Activated CD8-positive, alpha-beta T cell treated with anti-CD3 and anti-CD28 coated beads for 36 hours (primary cell): Measurements from ENCODE around the gene THBS1. TPM values are rescaled to one million over a fixed set of nuclear protein-coding genes. Genes with fewer than 3 reads are reported as not detected.

Experiments
- ATAC-seq: fragments of 200-7000 bp; cut with Tn5 transposase; one replicate; pipeline ENCODE4 v1.10.0; 2021; ENCODE audit warnings: mild to moderate bottlenecking, moderate library complexity
- CTCF ChIA-PET: fragments of 350-600 bp; sonication (Branson Sonifier 250); formaldehyde crosslinking; loops from one replicate; lab custom pipeline; 2021; ENCODE audit warnings: antibody characterized with exemption; lab: Charles Lee
- POLR2A ChIA-PET: fragments of 350-600 bp; sonication (Branson Sonifier 250); formaldehyde crosslinking; loops from one replicate; lab custom pipeline; 2021; ENCODE audit warnings: antibody characterized with exemption; lab: Charles Lee
- DNase-seq: peaks from one replicate; pipeline ENCODE4 v3.0.0-alpha.2; 2020
- H3K27ac Mint-ChIP-seq: one replicate; pipeline ENCODE4 v1.8.0; 2021; ENCODE audit warnings: mild to moderate bottlenecking, mixed read lengths
- H3K27me3 Mint-ChIP-seq: one replicate; pipeline ENCODE4 v1.8.0; 2021; ENCODE audit warnings: mixed read lengths
- H3K36me3 Mint-ChIP-seq: one replicate; pipeline ENCODE4 v1.8.0; 2021; ENCODE audit warnings: low read depth, mixed read lengths
- H3K4me1 Mint-ChIP-seq: one replicate; pipeline ENCODE4 v1.8.0; 2021; ENCODE audit warnings: low read depth, mixed read lengths
- H3K4me3 Mint-ChIP-seq: one replicate; pipeline ENCODE4 v1.8.0; 2021; ENCODE audit warnings: mild to moderate bottlenecking, moderate library complexity, mixed read lengths
- H3K9me3 Mint-ChIP-seq: one replicate; pipeline ENCODE4 v1.8.0; 2021; ENCODE audit warnings: mixed read lengths
- CTCF ChIP-seq: fragments of 200-600 bp; IDR thresholded peaks from one replicate; pipeline ENCODE4 v1.8.0; 2022; ENCODE audit warnings: antibody characterized with exemption, mild to moderate bottlenecking
- intact Hi-C: fragments of 100-400 bp; cut with micrococcal nuclease; formaldehyde crosslinking; loops from one replicate; pipeline ENCODE4 v1.10.0; 2022
- total RNA-seq, 2 experiments: library from RNA; stranded (reverse); gene quantifications; one replicate each; pipeline ENCODE4 v1.2.3, GENCODE V29; 2021

Gene THBS1
- total RNA-seq, 2 experiments from 2014 or later: 0.54 to 1.1 TPM

GRCh38 chr15:39573287-39573686, 7.6 kb upstream of the THBS1 start:
- H3K4me3 Mint-ChIP-seq: no peak overlapping the region
- no peak for TF ChIP-seq CTCF
- no peak overlapping the region for H3K27ac Mint-ChIP-seq
- ChIA-PET CTCF (no interaction called here), POLR2A (no interaction called here)
- H3K36me3 Mint-ChIP-seq: no peaks in the 10 kb centered on the region
- H3K9me3 Mint-ChIP-seq: no peaks in the 10 kb centered on the region
- intact Hi-C loops: no loop called here
- peaks cover 27% of the 10 kb centered on the region for H3K27me3 Mint-ChIP-seq
- ATAC-seq (no peak), DNase-seq (no peak)
- H3K4me1 Mint-ChIP-seq: no peaks in the 10 kb centered on the region

- Mint-ChIP-seq H3K4me3 (no peak overlapping the region), H3K9me3 (no peaks in the 10 kb centered on the region), H3K36me3 (no peaks in the 10 kb centered on the region), H3K27me3 (peaks cover 32% of the 10 kb centered on the region), H3K4me1 (no peaks in the 10 kb centered on the region), H3K27ac (no peak overlapping the region)
- intact Hi-C loops: no loop called here
- ChIA-PET POLR2A (no interaction called here), CTCF (no interaction called here)
- no peak for ATAC-seq
- no peak for TF ChIP-seq CTCF
- DNase-seq: no peak
Observed at GRCh38 chr15:39573844-39574243, 7.0 kb upstream of the THBS1 start.

GRCh38 chr15:39574427-39574826, 6.5 kb upstream of the THBS1 start:
- POLR2A ChIA-PET: no interaction called here
- CTCF ChIA-PET: no interaction called here
- H3K27ac Mint-ChIP-seq: no peak overlapping the region

GRCh38 chr15:39575180-39575579, 5.7 kb upstream of the THBS1 start:
- intact Hi-C loops: no loop called here
- Mint-ChIP-seq H3K36me3 (no peaks in the 10 kb centered on the region), H3K27ac (no peak overlapping the region), H3K9me3 (no peaks in the 10 kb centered on the region), H3K4me1 (peaks cover 6% of the 10 kb centered on the region), H3K27me3 (peaks cover 44% of the 10 kb centered on the region), H3K4me3 (no peak overlapping the region)
- ChIA-PET POLR2A (no interaction called here), CTCF (no interaction called here)
- ATAC-seq (no peak), DNase-seq (no peak)
- TF ChIP-seq CTCF: no peak

More at GRCh38 chr15:39574427-39574826, 6.5 kb upstream of the THBS1 start:
- Mint-ChIP-seq H3K9me3 (no peaks in the 10 kb centered on the region), H3K4me3 (no peak overlapping the region), H3K4me1 (no peaks in the 10 kb centered on the region), H3K36me3 (no peaks in the 10 kb centered on the region), H3K27me3 (peaks cover 38% of the 10 kb centered on the region)
- TF ChIP-seq CTCF: no peak
- ATAC-seq: no peak
- no peak for DNase-seq
- intact Hi-C loops: no loop called here

GRCh38 chr15:39578851-39579486, 1.9 kb upstream of the THBS1 start:
- Mint-ChIP-seq H3K4me3 (no peak overlapping the region), H3K27ac (no peak overlapping the region), H3K27me3 (peaks cover 51% of the 10 kb centered on the region), H3K36me3 (no peaks in the 10 kb centered on the region), H3K9me3 (no peaks in the 10 kb centered on the region), H3K4me1 (peaks cover 11% of the 10 kb centered on the region)
- DNase-seq (no peak), ATAC-seq (no peak)
- no peak for TF ChIP-seq CTCF
- ChIA-PET CTCF (interaction anchor here (0.9 to 4.2 kb wide), 11 partner anchors 8 to 407 kb away, joined by 3 to 31 read pairs (median 6); no protein-coding TSS in a partner anchor), POLR2A (interaction anchor here (0.5 kb wide), 1 partner anchor 936 kb away, joined by 3 read pairs; no protein-coding TSS in a partner anchor)
- intact Hi-C loops: no loop called here
